GM21528 (cell line): Measurements from ENCODE around the gene WNT8B.

Source experiments
- ATAC-seq: cut with Tn5 transposase; IDR thresholded peaks from one replicate; pipeline ENCODE4 v1.9.1; 2021; ENCODE audit warnings: mild to moderate bottlenecking, moderate library complexity; ENCODE audit not compliant: unreplicated experiment, low FRiP score

Gene WNT8B

GRCh38 chr10:100462709-100463108 is at the start of gene WNT8B:
Gene WNT8B, plus strand, starts transcription at chr10:100463009. Its CDS starts 160 bp downstream, at chr10:100463169.
- ATAC-seq, result no peak

GRCh38 chr10:100413173-100413572 is 49.6 kb upstream of the WNT8B start:
- no peak for ATAC-seq

- no peak for ATAC-seq
These were observed 42.8 kb upstream of the WNT8B start for GRCh38 chr10:100419911-100420449.

- no peak for ATAC-seq
These were observed 35.4 kb upstream of the WNT8B start for GRCh38 chr10:100427374-100427773.

GRCh38 chr10:100433253-100434240 is 29.3 kb upstream of the WNT8B start:
- ATAC-seq, result peak; percentile 78

- ATAC-seq, result no peak
These were observed 26.6 kb upstream of the WNT8B start for GRCh38 chr10:100436255-100436654.

- ATAC-seq, result no peak
These were observed 24.0 kb upstream of the WNT8B start for GRCh38 chr10:100438674-100439315.

- no peak for ATAC-seq
These were observed 20.3 kb upstream of the WNT8B start for GRCh38 chr10:100442548-100442947.

- ATAC-seq, result no peak
These were observed 16.6 kb upstream of the WNT8B start for GRCh38 chr10:100446130-100446761.

- no peak for ATAC-seq
These were observed 15.1 kb upstream of the WNT8B start for GRCh38 chr10:100447663-100448062.

- ATAC-seq, result no peak
These were observed 13.9 kb upstream of the WNT8B start for GRCh38 chr10:100448951-100449350.

GRCh38 chr10:100468322-100468721 is 5.5 kb downstream of the WNT8B start:
- no peak for ATAC-seq

- ATAC-seq, result no peak
These were observed 6.2 kb downstream of the WNT8B start for GRCh38 chr10:100468978-100469377.

GRCh38 chr10:100469756-100470155 is 6.9 kb downstream of the WNT8B start:
- no peak for ATAC-seq

GRCh38 chr10:100470367-100470766 is 7.6 kb downstream of the WNT8B start:
- ATAC-seq, result no peak

- ATAC-seq, result no peak
These were observed 15.2 kb downstream of the WNT8B start for GRCh38 chr10:100477970-100478369.

- no peak for ATAC-seq
These were observed 16.2 kb downstream of the WNT8B start for GRCh38 chr10:100479037-100479436.

- ATAC-seq, result no peak
These were observed 17.2 kb downstream of the WNT8B start for GRCh38 chr10:100480002-100480401.

GRCh38 chr10:100481462-100482081 is 18.8 kb downstream of the WNT8B start:
- peak; percentile 97 for ATAC-seq

- ATAC-seq, result peak; percentile 32
These were observed 19.5 kb downstream of the WNT8B start for GRCh38 chr10:100482181-100482833.
